PC-9 (cell line): ENCODE measurements around the gene LGR6. TPM values are rescaled to one million over a fixed set of nuclear protein-coding genes. Genes with fewer than 3 reads are reported as not detected.

Experiments used
- BruUV-seq: library from RNA; stranded (reverse); fragments of 400-500 nt; replicated peaks from 2 replicates; lab custom pipeline; 2021; lab: Mats Ljungman, UMichigan
- CTCF ChIA-PET: fragments of 300-600 bp; sonication (Branson Sonifier 250); formaldehyde crosslinking; loops from one replicate; lab custom pipeline; 2022; ENCODE audit warnings: antibody characterized with exemption; lab: Charles Lee
- POLR2A ChIA-PET: fragments of 300-600 bp; sonication (Branson Sonifier 250); formaldehyde crosslinking; loops from one replicate; lab custom pipeline; 2022; ENCODE audit warnings: antibody characterized with exemption; ENCODE audit not compliant: unreplicated experiment; lab: Charles Lee
- DNase-seq, 2 experiments: peaks; one replicate each; pipeline versions ENCODE4 v3.0.0 to v3.0.0-alpha.2; 2015 to 2022; ENCODE audit warnings: mixed read lengths in 1 of 2
- H2AFZ ChIP-seq: fragments of 200-600 bp; sonication (generic); 2 replicates; pipeline ENCODE4 v1.8.1; 2017; ENCODE audit warnings: antibody characterized with exemption
- H3F3A ChIP-seq: fragments of 200-600 bp; sonication (generic); 2 replicates; pipeline ENCODE4 v1.8.1; 2017; ENCODE audit warnings: antibody characterized with exemption, mild to moderate bottlenecking, low read depth; ENCODE audit not compliant: insufficient read depth
- H3K27ac ChIP-seq: fragments of 200-600 bp; sonication (generic); 2 replicates; pipeline ENCODE4 v1.6.1; 2016; ENCODE audit warnings: mixed run types
- H3K27me3 ChIP-seq: fragments of 200-600 bp; sonication (generic); 2 replicates; pipeline ENCODE4 v1.6.1; 2016; ENCODE audit warnings: low read depth, mixed run types; ENCODE audit not compliant: insufficient read depth
- H3K36me3 ChIP-seq: fragments of 200-600 bp; sonication (generic); 2 replicates; pipeline ENCODE4 v1.6.1; 2016; ENCODE audit warnings: low read depth, mixed run types
- H3K4me1 ChIP-seq: fragments of 200-600 bp; sonication (generic); replicated peaks from 2 replicates; pipeline ENCODE4 v1.6.1; 2016; ENCODE audit warnings: mixed run types; ENCODE audit not compliant: insufficient read depth
- H3K4me2 ChIP-seq: fragments of 200-600 bp; sonication (generic); 2 replicates; pipeline ENCODE4 v1.6.1; 2017; ENCODE audit warnings: mixed run types
- H3K4me3 ChIP-seq: fragments of 200-600 bp; sonication (generic); 2 replicates; pipeline ENCODE4 v1.6.1; 2016; ENCODE audit warnings: mixed run types
- H3K79me2 ChIP-seq: fragments of 200-600 bp; sonication (generic); 2 replicates; pipeline ENCODE4 v1.6.1; 2017; ENCODE audit warnings: low read depth, mixed run types
- H3K9me2 ChIP-seq: fragments of 200-600 bp; sonication (generic); 2 replicates; pipeline ENCODE4 v1.8.1; 2017; ENCODE audit warnings: mild to moderate bottlenecking; ENCODE audit not compliant: insufficient read depth
- H3K9me3 ChIP-seq: fragments of 200-600 bp; sonication (generic); 2 replicates; pipeline ENCODE4 v1.8.1; 2016; ENCODE audit warnings: low read depth; ENCODE audit not compliant: insufficient read depth
- H4K20me1 ChIP-seq: fragments of 200-600 bp; sonication (generic); 2 replicates; pipeline ENCODE4 v1.8.1; 2017; ENCODE audit not compliant: insufficient read depth
- EZH2 ChIP-seq: fragments of 200-600 bp; sonication (generic); IDR thresholded peaks from 2 replicates; pipeline ENCODE4 v1.8.0; 2017; ENCODE audit warnings: antibody characterized with exemption, low read depth
- intact Hi-C: fragments of 100-400 bp; cut with micrococcal nuclease; formaldehyde crosslinking; loops from one replicate; pipeline ENCODE4 v1.10.0; 2022; ENCODE audit not compliant: unreplicated experiment
- total RNA-seq: library from RNA; stranded (reverse); gene quantifications from 2 replicates; pipeline ENCODE4 v1.2.3, GENCODE V29; 2021
- TF ChIP-seq, protein P1 (sequence below): fragments of 200-600 bp; sonication (generic); conservative IDR thresholded peaks from 2 replicates; pipeline ENCODE4 v1.6.1; 2017; ENCODE audit warnings: mixed run types, antibody characterized with exemption, mild to moderate bottlenecking, moderate library complexity

The LGR6 gene
- total RNA-seq, 1 experiment from 2014 or later: 5.6 TPM

DNA sequence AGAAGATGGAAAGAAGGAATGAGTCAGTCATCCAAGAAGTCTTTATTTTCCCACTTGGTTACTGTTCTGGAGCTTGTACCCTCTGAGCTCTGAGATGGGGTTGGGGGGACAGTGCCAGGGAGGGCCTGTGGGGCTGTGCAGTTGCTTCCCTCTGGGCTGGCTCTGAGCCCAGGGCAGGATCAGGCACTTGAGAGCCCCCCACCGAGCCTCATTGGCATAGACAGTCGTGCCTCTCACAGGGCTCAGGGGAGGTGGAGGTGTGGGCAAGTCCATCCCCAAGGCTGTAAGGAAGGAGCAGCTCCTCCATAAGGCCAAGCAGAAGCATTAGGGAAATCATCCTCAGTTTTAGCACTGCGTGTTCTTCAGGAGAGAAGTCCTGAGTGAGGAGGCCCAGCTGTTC, 46.6 kb upstream of the LGR6 start:
- no peak overlapping the region for H3K4me3 ChIP-seq
- POLR2A ChIA-PET: no interaction called here
- peaks cover 20% of the 10 kb centered on the region for H3K79me2 ChIP-seq
- DNase-seq: no peak
- TF ChIP-seq, protein P1, sequence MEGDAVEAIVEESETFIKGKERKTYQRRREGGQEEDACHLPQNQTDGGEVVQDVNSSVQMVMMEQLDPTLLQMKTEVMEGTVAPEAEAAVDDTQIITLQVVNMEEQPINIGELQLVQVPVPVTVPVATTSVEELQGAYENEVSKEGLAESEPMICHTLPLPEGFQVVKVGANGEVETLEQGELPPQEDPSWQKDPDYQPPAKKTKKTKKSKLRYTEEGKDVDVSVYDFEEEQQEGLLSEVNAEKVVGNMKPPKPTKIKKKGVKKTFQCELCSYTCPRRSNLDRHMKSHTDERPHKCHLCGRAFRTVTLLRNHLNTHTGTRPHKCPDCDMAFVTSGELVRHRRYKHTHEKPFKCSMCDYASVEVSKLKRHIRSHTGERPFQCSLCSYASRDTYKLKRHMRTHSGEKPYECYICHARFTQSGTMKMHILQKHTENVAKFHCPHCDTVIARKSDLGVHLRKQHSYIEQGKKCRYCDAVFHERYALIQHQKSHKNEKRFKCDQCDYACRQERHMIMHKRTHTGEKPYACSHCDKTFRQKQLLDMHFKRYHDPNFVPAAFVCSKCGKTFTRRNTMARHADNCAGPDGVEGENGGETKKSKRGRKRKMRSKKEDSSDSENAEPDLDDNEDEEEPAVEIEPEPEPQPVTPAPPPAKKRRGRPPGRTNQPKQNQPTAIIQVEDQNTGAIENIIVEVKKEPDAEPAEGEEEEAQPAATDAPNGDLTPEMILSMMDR: no peak
- no peak for TF ChIP-seq EZH2
- no peak overlapping the region for H3K27ac ChIP-seq
- no peaks in the 10 kb centered on the region for H3K27me3 ChIP-seq
- H3K36me3 ChIP-seq: no peaks in the 10 kb centered on the region
- intact Hi-C loops: no loop called here
- H3K9me2 ChIP-seq: no peaks in the 10 kb centered on the region
- CTCF ChIA-PET: interaction anchor here (0.6 kb wide), 2 partner anchors 24 to 302 kb away, joined by 3 to 5 read pairs; no protein-coding TSS in a partner anchor
- H3K4me1 ChIP-seq: peaks cover 15% of the 10 kb centered on the region
- H2AFZ ChIP-seq: no peak overlapping the region
- no peaks in the 10 kb centered on the region for H3K9me3 ChIP-seq
- H3F3A ChIP-seq: peaks cover 17% of the 10 kb centered on the region; the same call in 1 of the 2 replicates
- H3K4me2 ChIP-seq: no peak overlapping the region
- no TSS peak for BruUV-seq
- H4K20me1 ChIP-seq: peaks cover 11% of the 10 kb centered on the region

- POLR2A ChIA-PET: no interaction called here
- intact Hi-C loops: no loop called here
- no peaks in the 10 kb centered on the region for H3K9me2 ChIP-seq
- H3K4me2 ChIP-seq: no peak overlapping the region
- no TSS peak for BruUV-seq
- H4K20me1 ChIP-seq: no peaks in the 10 kb centered on the region
- H2AFZ ChIP-seq: no peak overlapping the region
- H3K27ac ChIP-seq: no peak overlapping the region
- no peaks in the 10 kb centered on the region for H3K9me3 ChIP-seq
- peaks cover 6% of the 10 kb centered on the region for H3K79me2 ChIP-seq
- no peak overlapping the region for H3K4me3 ChIP-seq
- no peaks in the 10 kb centered on the region for H3K27me3 ChIP-seq
- H3F3A ChIP-seq: peaks cover 13% of the 10 kb centered on the region; the same call in 1 of the 2 replicates
- CTCF ChIA-PET: no interaction called here
- no peaks in the 10 kb centered on the region for H3K36me3 ChIP-seq
- no peak for TF ChIP-seq EZH2
- TF ChIP-seq, protein P1: no peak
- DNase-seq: no peak
- H3K4me1 ChIP-seq: peaks cover 7% of the 10 kb centered on the region; the same call in 1 of the 2 replicates
Measured at GRCh38 chr1:202148391-202148790, 45.2 kb upstream of the LGR6 start.

- Histone ChIP-seq H3K4me1 (peaks cover 9% of the 10 kb centered on the region), H3K9me2 (no peaks in the 10 kb centered on the region), H3K79me2 (no peaks in the 10 kb centered on the region), H3F3A (peaks cover 13% of the 10 kb centered on the region; the same call in 1 of the 2 replicates), H2AFZ (no peak overlapping the region), H3K27me3 (no peaks in the 10 kb centered on the region), H3K36me3 (no peaks in the 10 kb centered on the region), H3K4me2 (no peak overlapping the region), H4K20me1 (no peaks in the 10 kb centered on the region), H3K9me3 (no peaks in the 10 kb centered on the region), H3K27ac (no peak overlapping the region), H3K4me3 (no peak overlapping the region)
- TF ChIP-seq, protein P1: no peak
- TF ChIP-seq EZH2: no peak
- no TSS peak for BruUV-seq
- intact Hi-C loops: no loop called here
- CTCF ChIA-PET: interaction anchor here (0.7 kb wide), 1 partner anchor 181 kb away, joined by 3 read pairs; no protein-coding TSS in a partner anchor
- POLR2A ChIA-PET: interaction anchor here (0.6 kb wide), 1 partner anchor 34 kb away, joined by 3 read pairs; no protein-coding TSS in a partner anchor
- DNase-seq: no peak
Measured at GRCh38 chr1:202149566-202149965, 44.0 kb upstream of the LGR6 start.
